Measurements from ENCODE around the gene GADD45B. TPM values are rescaled to one million over a fixed set of nuclear protein-coding genes. Genes with fewer than 3 reads are reported as not detected.

The GADD45B gene, protein sequence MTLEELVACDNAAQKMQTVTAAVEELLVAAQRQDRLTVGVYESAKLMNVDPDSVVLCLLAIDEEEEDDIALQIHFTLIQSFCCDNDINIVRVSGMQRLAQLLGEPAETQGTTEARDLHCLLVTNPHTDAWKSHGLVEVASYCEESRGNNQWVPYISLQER
- total RNA-seq (10 to 100 TPM; 54.0 to 73.5 TPM), polyA plus RNA-seq (ENCODE audit: insufficient read length in 6 of 6) (10 to 100 TPM in 5 of 6 donors, 1 to 10 TPM in 1; 7.5 to 31.5 (median 12.0) TPM)
- long read RNA-seq, donor 1, transcript GADD45B-201 (4 exons, 1,373 nt) = major isoform, 8 of 8 reads
- long read RNA-seq, donor 1, partial matches to known transcripts = 0 of 8 reads
- long read RNA-seq, donor 1, other reads (novel, unspliced or antisense) = 0 of 8 reads
- long read RNA-seq, donor 2, partial matches to known transcripts = 0 of 2 reads
- long read RNA-seq, donor 2, other reads (novel, unspliced or antisense) = 0 of 2 reads
- long read RNA-seq, donor 3, partial matches to known transcripts = 0 of 7 reads
- long read RNA-seq, donor 3, other reads (novel, unspliced or antisense) = 0 of 7 reads
- long read RNA-seq, donor 4, transcript GADD45B-201 (4 exons, 1,373 nt) = major isoform, 21 of 22 reads
- long read RNA-seq, donor 4, partial matches to known transcripts = 0 of 22 reads
- long read RNA-seq, donor 4, other reads (novel, unspliced or antisense) = 0 of 22 reads
- long read RNA-seq, donor 5, transcript GADD45B-201 (4 exons, 1,373 nt) = major isoform, 5 of 7 reads
- long read RNA-seq, donor 5, partial matches to known transcripts = 0 of 7 reads
- long read RNA-seq, donor 5, other reads (novel, unspliced or antisense) = 0 of 7 reads
- long read RNA-seq, donor 6, transcript GADD45B-201 (4 exons, 1,373 nt) = major isoform, 11 of 29 reads
- long read RNA-seq, donor 6, partial matches to known transcripts = 17 of 29 reads
- long read RNA-seq, donor 6, other reads (novel, unspliced or antisense) = 0 of 29 reads
- long read RNA-seq, donor 7, partial matches to known transcripts = 0 of 1 reads
- long read RNA-seq, donor 7, other reads (novel, unspliced or antisense) = 0 of 1 reads
- long read RNA-seq, donor 8 = 0 reads
- long read RNA-seq, donor 9 = 0 reads
- long read RNA-seq, donor 10, transcript GADD45B-201 (4 exons, 1,373 nt) = major isoform, 17 of 18 reads
- long read RNA-seq, donor 10, partial matches to known transcripts = 1 of 18 reads
- long read RNA-seq, donor 10, other reads (novel, unspliced or antisense) = 0 of 18 reads
- long read RNA-seq, donor 11 = 0 reads
- long read RNA-seq, donor 12, transcript GADD45B-201 (4 exons, 1,373 nt) = major isoform, 5 of 5 reads
- long read RNA-seq, donor 12, partial matches to known transcripts = 0 of 5 reads
- long read RNA-seq, donor 12, other reads (novel, unspliced or antisense) = 0 of 5 reads

DNA sequence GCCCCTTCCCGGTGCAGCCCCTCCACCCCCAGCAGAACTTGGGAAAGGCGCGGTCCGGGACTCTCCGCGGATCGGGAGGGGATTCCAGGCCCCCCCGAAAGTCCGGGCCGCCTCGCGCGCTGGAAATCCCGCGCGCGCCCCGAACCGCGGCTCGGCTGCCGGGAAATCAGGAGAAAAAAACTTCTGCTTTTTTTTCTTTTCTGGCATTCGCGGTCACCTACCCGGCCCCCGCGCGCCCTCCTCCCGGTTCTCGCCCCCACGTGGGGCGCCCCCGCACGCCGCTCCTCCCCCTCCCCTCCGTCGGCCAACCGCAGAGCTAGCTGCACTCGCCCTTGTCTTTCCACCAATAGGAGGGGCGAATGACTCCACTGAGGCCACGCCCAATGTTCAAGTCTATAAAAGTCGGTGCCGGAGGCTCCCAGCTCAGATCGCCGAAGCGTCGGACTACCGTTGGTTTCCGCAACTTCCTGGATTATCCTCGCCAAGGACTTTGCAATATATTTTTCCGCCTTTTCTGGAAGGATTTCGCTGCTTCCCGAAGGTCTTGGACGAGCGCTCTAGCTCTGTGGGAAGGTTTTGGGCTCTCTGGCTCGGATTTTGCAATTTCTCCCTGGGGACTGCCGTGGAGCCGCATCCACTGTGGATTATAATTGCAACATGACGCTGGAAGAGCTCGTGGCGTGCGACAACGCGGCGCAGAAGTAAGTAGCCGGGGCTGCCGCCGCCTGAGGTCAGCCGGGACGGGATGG, at the start of gene GADD45B:
TSS of gene GADD45B (plus strand) at position 426 of the 749 bp plus-strand sequence. CDS start at position 658, 232 bp downstream.
- DNase-seq (peak; percentile 95 to 98 (median 97)), ATAC-seq (peak; percentile 79)
- TF ChIP-seq, protein P1, sequence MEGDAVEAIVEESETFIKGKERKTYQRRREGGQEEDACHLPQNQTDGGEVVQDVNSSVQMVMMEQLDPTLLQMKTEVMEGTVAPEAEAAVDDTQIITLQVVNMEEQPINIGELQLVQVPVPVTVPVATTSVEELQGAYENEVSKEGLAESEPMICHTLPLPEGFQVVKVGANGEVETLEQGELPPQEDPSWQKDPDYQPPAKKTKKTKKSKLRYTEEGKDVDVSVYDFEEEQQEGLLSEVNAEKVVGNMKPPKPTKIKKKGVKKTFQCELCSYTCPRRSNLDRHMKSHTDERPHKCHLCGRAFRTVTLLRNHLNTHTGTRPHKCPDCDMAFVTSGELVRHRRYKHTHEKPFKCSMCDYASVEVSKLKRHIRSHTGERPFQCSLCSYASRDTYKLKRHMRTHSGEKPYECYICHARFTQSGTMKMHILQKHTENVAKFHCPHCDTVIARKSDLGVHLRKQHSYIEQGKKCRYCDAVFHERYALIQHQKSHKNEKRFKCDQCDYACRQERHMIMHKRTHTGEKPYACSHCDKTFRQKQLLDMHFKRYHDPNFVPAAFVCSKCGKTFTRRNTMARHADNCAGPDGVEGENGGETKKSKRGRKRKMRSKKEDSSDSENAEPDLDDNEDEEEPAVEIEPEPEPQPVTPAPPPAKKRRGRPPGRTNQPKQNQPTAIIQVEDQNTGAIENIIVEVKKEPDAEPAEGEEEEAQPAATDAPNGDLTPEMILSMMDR (IDR thresholded peaks at IDR 0.05) = no peak
- Histone ChIP-seq H3K27me3 (no peaks in the 10 kb centered on the region), H3K4me1 (peaks cover 9 to 25% of the 10 kb centered on the region in 2 donors), H3K36me3 (peaks cover 0 to 16% of the 10 kb centered on the region in 2 donors), H3K27ac (peak within 1 kb of the TSS; percentile 87 to 90), H3K9me3 (no peaks in the 10 kb centered on the region), H3K4me3 (peak within 1 kb of the TSS; percentile 92 to 97)
- intact Hi-C loops (cut with DNase I) = loop anchor here in 1 of 2 donors (10.0 kb wide), 2 partner anchors 99 to 129 kb away; no protein-coding TSS in a partner anchor

- peaks cover 0 to 46% of the 10 kb centered on the region in 2 donors for H3K36me3 ChIP-seq
- intact Hi-C loops (cut with DNase I) = no loop called here
- peak; percentile 32 for ATAC-seq
- TF ChIP-seq, protein P1 (IDR thresholded peaks at IDR 0.05) = no peak
- no peaks in the 10 kb centered on the region for H3K9me3 ChIP-seq
- peaks cover 18 to 38% of the 10 kb centered on the region in 2 donors for H3K4me1 ChIP-seq
- no peaks in the 10 kb centered on the region for H3K27me3 ChIP-seq
- H3K27ac ChIP-seq = peak overlapping the region; percentile 90 to 93
- H3K4me3 ChIP-seq = peak overlapping the region; percentile 79 to 98
- DNase-seq = peak in 2 of 4 donors; percentile 43 to 86
Observed at GRCh38 chr19:2426611-2427428, 49.1 kb upstream of the GADD45B start.

DNA sequence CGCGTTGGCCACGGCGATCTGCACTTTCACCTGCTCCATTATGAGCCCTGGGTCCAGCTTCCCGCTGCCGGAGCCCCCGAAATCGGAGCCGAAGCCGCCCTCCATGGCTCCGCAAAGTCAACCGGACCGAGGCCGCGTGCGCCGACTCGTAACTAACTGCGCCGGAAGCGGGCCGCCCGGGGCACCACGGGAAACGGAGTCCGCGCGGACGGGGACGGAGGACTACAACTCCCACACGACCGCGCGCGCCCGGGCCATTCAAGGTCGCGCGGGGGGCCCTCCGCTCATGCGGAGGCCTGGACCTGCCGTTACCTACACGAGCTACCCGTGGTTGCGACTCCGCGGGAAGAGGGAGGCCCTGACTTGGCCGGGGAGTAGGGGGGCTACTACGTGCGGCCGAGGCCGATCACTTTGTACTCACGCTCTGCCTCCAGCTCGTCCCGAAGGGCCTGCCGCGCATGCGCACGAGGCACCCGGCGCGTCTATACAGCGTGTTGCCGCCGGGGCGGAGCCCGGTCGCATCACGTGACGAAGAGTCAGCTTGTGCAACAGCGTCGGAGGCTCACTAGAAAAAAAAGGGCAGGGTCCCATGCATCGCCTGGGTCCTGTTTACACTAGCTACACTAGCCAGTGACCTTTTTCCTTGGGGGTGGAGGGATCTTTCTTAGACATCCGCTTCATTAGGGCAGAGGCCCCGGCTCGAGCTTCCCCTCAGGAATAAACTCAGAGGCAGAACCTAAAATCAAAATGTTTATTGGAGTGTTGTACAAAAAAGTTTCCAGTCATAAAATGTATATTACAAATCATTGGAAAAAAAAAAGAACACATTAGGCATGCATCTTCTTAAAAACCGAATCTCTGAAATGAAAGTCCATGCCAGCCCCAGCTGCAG, 48.3 kb upstream of the GADD45B start, which contains the start of gene TIMM13:
TSS of gene TIMM13 (minus strand) at position 158 of the 892 bp plus-strand sequence. CDS start at position 105, 53 bp downstream.
- Histone ChIP-seq H3K36me3 (peaks cover 0 to 52% of the 10 kb centered on the region in 2 donors), H3K27me3 (no peaks in the 10 kb centered on the region), H3K9me3 (no peaks in the 10 kb centered on the region), H3K4me1 (peaks cover 18 to 38% of the 10 kb centered on the region in 2 donors), H3K4me3 (peak within 1 kb of the TSS; percentile 79 to 98), H3K27ac (peak within 1 kb of the TSS; percentile 90 to 93)
- TF ChIP-seq, protein P1 (IDR thresholded peaks at IDR 0.05) = no peak
- intact Hi-C loops (cut with DNase I) = no loop called here
- ATAC-seq (peak; percentile 96), DNase-seq (peak; percentile 96 to 100 (median 98))

Data from left lung (tissue), 14 donors.